IMR-90 (cell line): Measurements from ENCODE around the gene RRP1.

Source experiments
- CTCF ChIP-seq: conservative IDR thresholded peaks from 2 replicates; pipeline ENCODE4 v1.5.1; 2012; ENCODE audit warnings: mild to moderate bottlenecking, low read depth, low read length, improper control_type of control experiment
- MXI1 ChIP-seq: IDR thresholded peaks from 2 replicates; pipeline ENCODE4 v1.6.1; 2012; ENCODE audit warnings: low read depth, mild to moderate bottlenecking, low read length, moderate library complexity, borderline replicate concordance
- NFE2L2 ChIP-seq: fragments of 150-350 bp; IDR thresholded peaks from 2 replicates; pipeline ENCODE4 v1.6.1; 2016; ENCODE audit warnings: low read depth, mild to moderate bottlenecking, low read length
- POLR2A ChIP-seq: IDR thresholded peaks from 2 replicates; pipeline ENCODE4 v1.6.1; 2012; ENCODE audit warnings: mild to moderate bottlenecking, low read depth, low read length

DNA sequence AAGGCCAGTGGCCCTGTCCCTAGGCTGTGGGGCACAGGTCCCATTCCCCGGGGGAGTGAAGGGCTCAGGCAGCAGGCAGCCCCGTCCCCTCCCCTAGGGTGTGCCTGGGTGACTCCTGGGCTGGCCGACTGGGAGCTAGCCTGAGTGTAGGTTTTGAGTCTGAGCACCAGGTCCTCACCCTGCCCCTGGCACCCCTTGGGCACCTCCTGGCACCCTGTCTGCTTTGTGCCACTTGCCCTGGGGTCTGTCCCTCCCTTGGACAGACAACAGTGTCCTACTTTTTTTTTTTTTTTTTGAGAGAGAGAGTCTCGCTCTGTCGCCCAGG is 24.2 kb downstream of the RRP1 start:
- TF ChIP-seq CTCF (no peak), MXI1 (no peak), NFE2L2 (no peak), POLR2A (no peak)
